ENCODE data around the gene LAMA5. TPM values are rescaled to one million over a fixed set of nuclear protein-coding genes. Genes with fewer than 3 reads are reported as not detected.
A peak's percentile ranks its signal among the peaks of the same experiment; 100 is the strongest.

The LAMA5 gene
- total and polyA plus RNA-seq, 2 experiments from 2014 or later: 201 to 298 TPM

DNA sequence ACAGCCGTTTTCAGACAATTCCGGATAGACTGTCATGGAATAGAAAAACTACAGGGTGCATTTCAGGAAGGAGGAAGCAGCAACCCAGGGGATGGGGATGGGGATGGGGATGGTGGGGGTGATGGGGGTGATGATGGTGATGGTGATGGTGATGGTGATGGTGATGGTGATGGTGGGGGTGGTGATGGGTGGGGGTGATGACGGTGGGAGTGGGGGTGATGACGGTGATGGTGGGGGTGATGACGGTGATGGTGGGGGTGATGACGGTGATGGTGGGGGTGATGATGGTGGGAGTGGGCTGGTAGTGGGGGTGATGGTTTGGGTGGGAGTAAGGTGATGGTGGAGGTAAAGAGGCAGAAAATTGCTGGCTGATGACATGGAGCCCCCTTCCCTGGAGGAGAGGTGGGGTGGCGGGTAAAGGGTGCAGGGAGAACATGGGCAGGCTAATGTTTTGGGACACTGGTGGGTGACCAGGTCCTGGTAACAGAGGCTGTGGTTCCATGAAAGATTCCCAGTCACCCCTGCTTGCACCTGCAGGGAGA lies 17.5 kb downstream of the LAMA5 start:
- DNase-seq (ENCODE audit: low spot score) (no peak), ATAC-seq (no peak)
- H3K79me2 ChIP-seq (replicated peaks; ENCODE audit: insufficient read depth): peaks cover 9% of the 10 kb centered on the region; the same call in 1 of the 2 replicates
- peaks cover 59% of the 10 kb centered on the region for H3K36me3 Mint-ChIP-seq (ENCODE audit: low read depth)
- no peaks in the 10 kb centered on the region; the same call in 1 of the 2 replicates for H4K20me1 ChIP-seq (replicated peaks; ENCODE audit: insufficient read depth)
- no peak overlapping the region for H3K4me3 ChIP-seq
- no peak overlapping the region; the same call in 2 of the 3 replicates for H3K4me3 Mint-ChIP-seq
- H3K9me2 ChIP-seq (ENCODE audit: insufficient read depth): no peaks in the 10 kb centered on the region
- no peak overlapping the region for H3K27ac Mint-ChIP-seq
- H3K36me3 ChIP-seq (ENCODE audit: insufficient read depth): peaks cover 21% of the 10 kb centered on the region
- H3K27me3 ChIP-seq (ENCODE audit: insufficient read depth): no peaks in the 10 kb centered on the region
- peaks cover 24% of the 10 kb centered on the region for H3K9me3 Mint-ChIP-seq
- H3K4me1 ChIP-seq (ENCODE audit: insufficient read depth): peaks cover 4% of the 10 kb centered on the region; the same call in 1 of the 2 replicates
- H3K27me3 Mint-ChIP-seq (ENCODE audit: insufficient read depth, low read depth, poor library complexity): peaks cover 15% of the 10 kb centered on the region
- TF ChIP-seq STAT1 (IDR thresholded peaks at IDR 0.05; ENCODE audit: unreplicated experiment) (no peak), NANOG (IDR thresholded peaks at IDR 0.05; ENCODE audit: borderline replicate concordance) (no peak), EZH2phosphoT487 (IDR thresholded peaks at IDR 0.05; ENCODE audit: unreplicated experiment) (no peak), ZNF331 (CRISPR knock-in tag; IDR thresholded peaks at IDR 0.05; ENCODE audit: low read depth) (no peak), JUNB (IDR thresholded peaks at IDR 0.05; ENCODE audit: unreplicated experiment) (no peak), EZH2 (IDR thresholded peaks at IDR 0.05; ENCODE audit: low read depth, unreplicated experiment) (no peak), CREB1 (CRISPR knock-in tag; IDR thresholded peaks at IDR 0.05; ENCODE audit: low read depth) (no peak), ZNF114 (CRISPR knock-in tag; IDR thresholded peaks at IDR 0.05) (no peak), POLR2AphosphoS5 (IDR thresholded peaks at IDR 0.05; ENCODE audit: low read depth) (no peak)
- TF ChIP-seq, protein P1, sequence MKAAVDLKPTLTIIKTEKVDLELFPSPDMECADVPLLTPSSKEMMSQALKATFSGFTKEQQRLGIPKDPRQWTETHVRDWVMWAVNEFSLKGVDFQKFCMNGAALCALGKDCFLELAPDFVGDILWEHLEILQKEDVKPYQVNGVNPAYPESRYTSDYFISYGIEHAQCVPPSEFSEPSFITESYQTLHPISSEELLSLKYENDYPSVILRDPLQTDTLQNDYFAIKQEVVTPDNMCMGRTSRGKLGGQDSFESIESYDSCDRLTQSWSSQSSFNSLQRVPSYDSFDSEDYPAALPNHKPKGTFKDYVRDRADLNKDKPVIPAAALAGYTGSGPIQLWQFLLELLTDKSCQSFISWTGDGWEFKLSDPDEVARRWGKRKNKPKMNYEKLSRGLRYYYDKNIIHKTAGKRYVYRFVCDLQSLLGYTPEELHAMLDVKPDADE (IDR thresholded peaks at IDR 0.05): no peak
- TF ChIP-seq, protein P2, sequence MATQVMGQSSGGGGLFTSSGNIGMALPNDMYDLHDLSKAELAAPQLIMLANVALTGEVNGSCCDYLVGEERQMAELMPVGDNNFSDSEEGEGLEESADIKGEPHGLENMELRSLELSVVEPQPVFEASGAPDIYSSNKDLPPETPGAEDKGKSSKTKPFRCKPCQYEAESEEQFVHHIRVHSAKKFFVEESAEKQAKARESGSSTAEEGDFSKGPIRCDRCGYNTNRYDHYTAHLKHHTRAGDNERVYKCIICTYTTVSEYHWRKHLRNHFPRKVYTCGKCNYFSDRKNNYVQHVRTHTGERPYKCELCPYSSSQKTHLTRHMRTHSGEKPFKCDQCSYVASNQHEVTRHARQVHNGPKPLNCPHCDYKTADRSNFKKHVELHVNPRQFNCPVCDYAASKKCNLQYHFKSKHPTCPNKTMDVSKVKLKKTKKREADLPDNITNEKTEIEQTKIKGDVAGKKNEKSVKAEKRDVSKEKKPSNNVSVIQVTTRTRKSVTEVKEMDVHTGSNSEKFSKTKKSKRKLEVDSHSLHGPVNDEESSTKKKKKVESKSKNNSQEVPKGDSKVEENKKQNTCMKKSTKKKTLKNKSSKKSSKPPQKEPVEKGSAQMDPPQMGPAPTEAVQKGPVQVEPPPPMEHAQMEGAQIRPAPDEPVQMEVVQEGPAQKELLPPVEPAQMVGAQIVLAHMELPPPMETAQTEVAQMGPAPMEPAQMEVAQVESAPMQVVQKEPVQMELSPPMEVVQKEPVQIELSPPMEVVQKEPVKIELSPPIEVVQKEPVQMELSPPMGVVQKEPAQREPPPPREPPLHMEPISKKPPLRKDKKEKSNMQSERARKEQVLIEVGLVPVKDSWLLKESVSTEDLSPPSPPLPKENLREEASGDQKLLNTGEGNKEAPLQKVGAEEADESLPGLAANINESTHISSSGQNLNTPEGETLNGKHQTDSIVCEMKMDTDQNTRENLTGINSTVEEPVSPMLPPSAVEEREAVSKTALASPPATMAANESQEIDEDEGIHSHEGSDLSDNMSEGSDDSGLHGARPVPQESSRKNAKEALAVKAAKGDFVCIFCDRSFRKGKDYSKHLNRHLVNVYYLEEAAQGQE (IDR thresholded peaks at IDR 0.05; ENCODE audit: unreplicated experiment): no peak
- TF ChIP-seq, protein P3, sequence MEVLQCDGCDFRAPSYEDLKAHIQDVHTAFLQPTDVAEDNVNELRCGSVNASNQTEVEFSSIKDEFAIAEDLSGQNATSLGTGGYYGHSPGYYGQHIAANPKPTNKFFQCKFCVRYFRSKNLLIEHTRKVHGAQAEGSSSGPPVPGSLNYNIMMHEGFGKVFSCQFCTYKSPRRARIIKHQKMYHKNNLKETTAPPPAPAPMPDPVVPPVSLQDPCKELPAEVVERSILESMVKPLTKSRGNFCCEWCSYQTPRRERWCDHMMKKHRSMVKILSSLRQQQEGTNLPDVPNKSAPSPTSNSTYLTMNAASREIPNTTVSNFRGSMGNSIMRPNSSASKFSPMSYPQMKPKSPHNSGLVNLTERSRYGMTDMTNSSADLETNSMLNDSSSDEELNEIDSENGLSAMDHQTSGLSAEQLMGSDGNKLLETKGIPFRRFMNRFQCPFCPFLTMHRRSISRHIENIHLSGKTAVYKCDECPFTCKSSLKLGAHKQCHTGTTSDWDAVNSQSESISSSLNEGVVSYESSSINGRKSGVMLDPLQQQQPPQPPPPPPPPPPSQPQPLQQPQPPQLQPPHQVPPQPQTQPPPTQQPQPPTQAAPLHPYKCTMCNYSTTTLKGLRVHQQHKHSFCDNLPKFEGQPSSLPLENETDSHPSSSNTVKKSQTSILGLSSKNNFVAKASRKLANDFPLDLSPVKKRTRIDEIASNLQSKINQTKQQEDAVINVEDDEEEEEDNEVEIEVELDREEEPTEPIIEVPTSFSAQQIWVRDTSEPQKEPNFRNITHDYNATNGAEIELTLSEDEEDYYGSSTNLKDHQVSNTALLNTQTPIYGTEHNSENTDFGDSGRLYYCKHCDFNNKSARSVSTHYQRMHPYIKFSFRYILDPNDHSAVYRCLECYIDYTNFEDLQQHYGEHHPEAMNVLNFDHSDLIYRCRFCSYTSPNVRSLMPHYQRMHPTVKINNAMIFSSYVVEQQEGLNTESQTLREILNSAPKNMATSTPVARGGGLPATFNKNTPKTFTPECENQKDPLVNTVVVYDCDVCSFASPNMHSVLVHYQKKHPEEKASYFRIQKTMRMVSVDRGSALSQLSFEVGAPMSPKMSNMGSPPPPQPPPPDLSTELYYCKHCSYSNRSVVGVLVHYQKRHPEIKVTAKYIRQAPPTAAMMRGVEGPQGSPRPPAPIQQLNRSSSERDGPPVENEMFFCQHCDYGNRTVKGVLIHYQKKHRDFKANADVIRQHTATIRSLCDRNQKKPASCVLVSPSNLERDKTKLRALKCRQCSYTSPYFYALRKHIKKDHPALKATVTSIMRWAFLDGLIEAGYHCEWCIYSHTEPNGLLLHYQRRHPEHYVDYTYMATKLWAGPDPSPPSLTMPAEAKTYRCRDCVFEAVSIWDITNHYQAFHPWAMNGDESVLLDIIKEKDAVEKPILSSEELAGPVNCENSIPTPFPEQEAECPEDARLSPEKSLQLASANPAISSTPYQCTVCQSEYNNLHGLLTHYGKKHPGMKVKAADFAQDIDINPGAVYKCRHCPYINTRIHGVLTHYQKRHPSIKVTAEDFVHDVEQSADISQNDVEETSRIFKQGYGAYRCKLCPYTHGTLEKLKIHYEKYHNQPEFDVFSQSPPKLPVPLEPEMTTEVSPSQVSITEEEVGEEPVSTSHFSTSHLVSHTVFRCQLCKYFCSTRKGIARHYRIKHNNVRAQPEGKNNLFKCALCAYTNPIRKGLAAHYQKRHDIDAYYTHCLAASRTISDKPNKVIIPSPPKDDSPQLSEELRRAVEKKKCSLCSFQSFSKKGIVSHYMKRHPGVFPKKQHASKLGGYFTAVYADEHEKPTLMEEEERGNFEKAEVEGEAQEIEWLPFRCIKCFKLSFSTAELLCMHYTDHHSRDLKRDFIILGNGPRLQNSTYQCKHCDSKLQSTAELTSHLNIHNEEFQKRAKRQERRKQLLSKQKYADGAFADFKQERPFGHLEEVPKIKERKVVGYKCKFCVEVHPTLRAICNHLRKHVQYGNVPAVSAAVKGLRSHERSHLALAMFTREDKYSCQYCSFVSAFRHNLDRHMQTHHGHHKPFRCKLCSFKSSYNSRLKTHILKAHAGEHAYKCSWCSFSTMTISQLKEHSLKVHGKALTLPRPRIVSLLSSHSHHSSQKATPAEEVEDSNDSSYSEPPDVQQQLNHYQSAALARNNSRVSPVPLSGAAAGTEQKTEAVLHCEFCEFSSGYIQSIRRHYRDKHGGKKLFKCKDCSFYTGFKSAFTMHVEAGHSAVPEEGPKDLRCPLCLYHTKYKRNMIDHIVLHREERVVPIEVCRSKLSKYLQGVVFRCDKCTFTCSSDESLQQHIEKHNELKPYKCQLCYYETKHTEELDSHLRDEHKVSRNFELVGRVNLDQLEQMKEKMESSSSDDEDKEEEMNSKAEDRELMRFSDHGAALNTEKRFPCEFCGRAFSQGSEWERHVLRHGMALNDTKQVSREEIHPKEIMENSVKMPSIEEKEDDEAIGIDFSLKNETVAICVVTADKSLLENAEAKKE (CRISPR knock-in tag; IDR thresholded peaks at IDR 0.05): no peak
- TF ChIP-seq, protein P4, sequence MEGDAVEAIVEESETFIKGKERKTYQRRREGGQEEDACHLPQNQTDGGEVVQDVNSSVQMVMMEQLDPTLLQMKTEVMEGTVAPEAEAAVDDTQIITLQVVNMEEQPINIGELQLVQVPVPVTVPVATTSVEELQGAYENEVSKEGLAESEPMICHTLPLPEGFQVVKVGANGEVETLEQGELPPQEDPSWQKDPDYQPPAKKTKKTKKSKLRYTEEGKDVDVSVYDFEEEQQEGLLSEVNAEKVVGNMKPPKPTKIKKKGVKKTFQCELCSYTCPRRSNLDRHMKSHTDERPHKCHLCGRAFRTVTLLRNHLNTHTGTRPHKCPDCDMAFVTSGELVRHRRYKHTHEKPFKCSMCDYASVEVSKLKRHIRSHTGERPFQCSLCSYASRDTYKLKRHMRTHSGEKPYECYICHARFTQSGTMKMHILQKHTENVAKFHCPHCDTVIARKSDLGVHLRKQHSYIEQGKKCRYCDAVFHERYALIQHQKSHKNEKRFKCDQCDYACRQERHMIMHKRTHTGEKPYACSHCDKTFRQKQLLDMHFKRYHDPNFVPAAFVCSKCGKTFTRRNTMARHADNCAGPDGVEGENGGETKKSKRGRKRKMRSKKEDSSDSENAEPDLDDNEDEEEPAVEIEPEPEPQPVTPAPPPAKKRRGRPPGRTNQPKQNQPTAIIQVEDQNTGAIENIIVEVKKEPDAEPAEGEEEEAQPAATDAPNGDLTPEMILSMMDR (conservative IDR thresholded peaks at IDR 0.05; ENCODE audit: low read depth in 2 of 2): no peak
- H3K27ac ChIP-seq (ENCODE audit: low read depth): peak overlapping the region; percentile 50; the same call in 1 of the 2 replicates
- peaks cover 5% of the 10 kb centered on the region; the same call in 2 of the 3 replicates for H3K4me1 Mint-ChIP-seq
- no peak overlapping the region for H2AFZ ChIP-seq
- H3F3A ChIP-seq (replicated peaks; ENCODE audit: low read depth): peaks cover 20% of the 10 kb centered on the region
- no peak overlapping the region for H3K4me2 ChIP-seq

Measured in GM23338 (cell line).